ENCODE results near the gene SIRPA.

SIRPA gene

GRCh38 chr20:1860446-1860845, 34.8 kb upstream of the SIRPA start:
- no peak for TF ChIP-seq CTCF (IDR thresholded peaks at IDR 0.05; ENCODE audit: low read depth, low read length, missing control alignments)
- H3K4me3 ChIP-seq (replicated peaks; ENCODE audit: low read depth, low read length): no peak overlapping the region
- DNase-seq (ENCODE audit: extremely low read depth, low read depth): no peak

GRCh38 chr20:1861347-1861976, 33.7 kb upstream of the SIRPA start:
- TF ChIP-seq CTCF (IDR thresholded peaks at IDR 0.05; ENCODE audit: low read depth, low read length, missing control alignments): no peak

GRCh38 chr20:1861996-1862662, 33.1 kb upstream of the SIRPA start:
- H3K4me3 ChIP-seq (replicated peaks; ENCODE audit: low read depth, low read length): no peak overlapping the region
- no peak for DNase-seq (ENCODE audit: extremely low read depth, low read depth)
- no peak for TF ChIP-seq CTCF (IDR thresholded peaks at IDR 0.05; ENCODE audit: low read depth, low read length, missing control alignments)

More at GRCh38 chr20:1861347-1861976, 33.7 kb upstream of the SIRPA start:
- no peak overlapping the region for H3K4me3 ChIP-seq (replicated peaks; ENCODE audit: low read depth, low read length)
- no peak for DNase-seq (ENCODE audit: extremely low read depth, low read depth)

GRCh38 chr20:1862663-1863053, 32.5 kb upstream of the SIRPA start:
- TF ChIP-seq CTCF (IDR thresholded peaks at IDR 0.05; ENCODE audit: low read depth, low read length, missing control alignments): no peak
- no peak overlapping the region for H3K4me3 ChIP-seq (replicated peaks; ENCODE audit: low read depth, low read length)
- no peak for DNase-seq (ENCODE audit: extremely low read depth, low read depth)

GRCh38 chr20:1863296-1863695, 31.9 kb upstream of the SIRPA start:
- no peak for TF ChIP-seq CTCF (IDR thresholded peaks at IDR 0.05; ENCODE audit: low read depth, low read length, missing control alignments)
- no peak for DNase-seq (ENCODE audit: extremely low read depth, low read depth)
- no peak overlapping the region for H3K4me3 ChIP-seq (replicated peaks; ENCODE audit: low read depth, low read length)

GRCh38 chr20:1866834-1867233, 28.4 kb upstream of the SIRPA start:
- no peak for TF ChIP-seq CTCF (IDR thresholded peaks at IDR 0.05; ENCODE audit: low read depth, low read length, missing control alignments)
- no peak for DNase-seq (ENCODE audit: extremely low read depth, low read depth)
- no peak overlapping the region for H3K4me3 ChIP-seq (replicated peaks; ENCODE audit: low read depth, low read length)
